ENCODE results near the gene KIAA1217. TPM values are rescaled to one million over a fixed set of nuclear protein-coding genes. Genes with fewer than 3 reads are reported as not detected.

The KIAA1217 gene
- total and polyA plus RNA-seq, 2 donors from 2014 or later, result 10.4 to 63.8 TPM

GRCh38 chr10:24341897-24342296, 133.0 kb downstream of the KIAA1217 start:
- no peak for DNase-seq
- Histone ChIP-seq H3K27ac (ENCODE audit: low read depth in 2 of 2, low read length in 2 of 2) (no peak overlapping the region), H3K4me1 (ENCODE audit: control insufficient read depth in 2 of 3, insufficient read depth in 2 of 3, low read depth in 1 of 3, low read length in 3 of 3) (peaks cover 0 to 6% (median 5%) of the 10 kb centered on the region in 3 donors), H3K9me3 (ENCODE audit: control insufficient read depth in 2 of 3, insufficient read depth in 1 of 3, low read length in 3 of 3) (no peaks in the 10 kb centered on the region), H3K36me3 (ENCODE audit: control insufficient read depth in 2 of 3, insufficient read depth in 3 of 3, low read length in 3 of 3) (no peaks in the 10 kb centered on the region), H3K9ac (ENCODE audit: low read length in 3 of 3) (no peak overlapping the region), H3K4me3 (ENCODE audit: low read length in 3 of 3) (no peak overlapping the region), H3K27me3 (ENCODE audit: control insufficient read depth, insufficient read depth, low read length) (no peaks in the 10 kb centered on the region)
- intact Hi-C loops (cut with DNase I), result no loop called here
- FAIRE-seq, result no peak
- TF ChIP-seq CTCF (IDR thresholded peaks at IDR 0.05; ENCODE audit: borderline replicate concordance, extremely low read depth, insufficient read depth), result no peak

GRCh38 chr10:24343686-24344085, 134.7 kb downstream of the KIAA1217 start:
- Histone ChIP-seq H3K27me3 (ENCODE audit: control insufficient read depth, insufficient read depth, low read length) (no peaks in the 10 kb centered on the region), H3K9me3 (ENCODE audit: control insufficient read depth in 2 of 3, insufficient read depth in 1 of 3, low read length in 3 of 3) (no peaks in the 10 kb centered on the region), H3K9ac (ENCODE audit: low read length in 3 of 3) (no peak overlapping the region), H3K4me1 (ENCODE audit: control insufficient read depth in 2 of 3, insufficient read depth in 2 of 3, low read depth in 1 of 3, low read length in 3 of 3) (peaks cover 0 to 5% (median 4%) of the 10 kb centered on the region in 3 donors), H3K36me3 (ENCODE audit: control insufficient read depth in 2 of 3, insufficient read depth in 3 of 3, low read length in 3 of 3) (no peaks in the 10 kb centered on the region), H3K4me3 (ENCODE audit: low read length in 3 of 3) (no peak overlapping the region), H3K27ac (ENCODE audit: low read depth in 2 of 2, low read length in 2 of 2) (no peak overlapping the region)
- FAIRE-seq (no peak), DNase-seq (no peak)
- no peak for TF ChIP-seq CTCF (IDR thresholded peaks at IDR 0.05; ENCODE audit: borderline replicate concordance, extremely low read depth, insufficient read depth)
- intact Hi-C loops (cut with DNase I), result no loop called here

- Histone ChIP-seq H3K9me3 (ENCODE audit: control insufficient read depth in 2 of 3, insufficient read depth in 1 of 3, low read length in 3 of 3) (no peaks in the 10 kb centered on the region), H3K4me3 (ENCODE audit: low read length in 3 of 3) (no peak overlapping the region), H3K27ac (ENCODE audit: low read depth in 2 of 2, low read length in 2 of 2) (peak overlapping the region in 1 of 2 donors; percentile 13), H3K9ac (ENCODE audit: low read length in 3 of 3) (no peak overlapping the region), H3K4me1 (ENCODE audit: control insufficient read depth in 2 of 3, insufficient read depth in 2 of 3, low read depth in 1 of 3, low read length in 3 of 3) (peaks cover 0 to 7% (median 4%) of the 10 kb centered on the region in 3 donors), H3K27me3 (ENCODE audit: control insufficient read depth, insufficient read depth, low read length) (no peaks in the 10 kb centered on the region), H3K36me3 (ENCODE audit: control insufficient read depth in 2 of 3, insufficient read depth in 3 of 3, low read length in 3 of 3) (no peaks in the 10 kb centered on the region)
- intact Hi-C loops (cut with DNase I), result no loop called here
- no peak for TF ChIP-seq CTCF (IDR thresholded peaks at IDR 0.05; ENCODE audit: borderline replicate concordance, extremely low read depth, insufficient read depth)
- FAIRE-seq (no peak), DNase-seq (peak in 1 of 5 donors; percentile 66)
Measured at GRCh38 chr10:24344279-24344678, 135.3 kb downstream of the KIAA1217 start.

Data from kidney (tissue), 14 donors.